HUES48 (cell line): ENCODE results near the gene WNT10A.
A peak's percentile ranks its signal among the peaks of the same experiment; 100 is the strongest.

Experiments used
- H3K27ac ChIP-seq: one replicate; pipeline ENCODE4 v1.7.0; 2013; ENCODE audit warnings: low read depth, low read length, inconsistent platforms
- H3K27me3 ChIP-seq: 2 replicates; pipeline ENCODE4 v1.6.1; 2013; ENCODE audit warnings: mild to moderate bottlenecking, low read length; ENCODE audit not compliant: control insufficient read depth, insufficient read depth
- H3K36me3 ChIP-seq: 2 replicates; pipeline ENCODE4 v1.6.1; 2013; ENCODE audit warnings: low read length; ENCODE audit not compliant: control insufficient read depth, insufficient read depth
- H3K4me1 ChIP-seq: 2 replicates; pipeline ENCODE4 v1.6.1; 2013; ENCODE audit warnings: mild to moderate bottlenecking, low read length; ENCODE audit not compliant: control insufficient read depth, insufficient read depth
- H3K4me3 ChIP-seq: 2 replicates; pipeline ENCODE4 v1.5.1; 2013; ENCODE audit warnings: mild to moderate bottlenecking, low read depth, low read length
- H3K9ac ChIP-seq: 2 replicates; pipeline ENCODE4 v1.6.1; 2013; ENCODE audit warnings: mild to moderate bottlenecking, low read depth, low read length, moderate library complexity
- H3K9me3 ChIP-seq: 2 replicates; pipeline ENCODE4 v1.6.1; 2013; ENCODE audit warnings: low read length; ENCODE audit not compliant: control insufficient read depth, insufficient read depth

The WNT10A gene

GRCh38 chr2:218878926-218879761 lies 1.5 kb upstream of the WNT10A start:
- Histone ChIP-seq H3K4me3 (no peak overlapping the region), H3K9me3 (no peaks in the 10 kb centered on the region), H3K27ac (no peak overlapping the region), H3K36me3 (no peaks in the 10 kb centered on the region), H3K27me3 (peaks cover 100% of the 10 kb centered on the region), H3K9ac (no peak overlapping the region), H3K4me1 (peaks cover 23% of the 10 kb centered on the region)

DNA sequence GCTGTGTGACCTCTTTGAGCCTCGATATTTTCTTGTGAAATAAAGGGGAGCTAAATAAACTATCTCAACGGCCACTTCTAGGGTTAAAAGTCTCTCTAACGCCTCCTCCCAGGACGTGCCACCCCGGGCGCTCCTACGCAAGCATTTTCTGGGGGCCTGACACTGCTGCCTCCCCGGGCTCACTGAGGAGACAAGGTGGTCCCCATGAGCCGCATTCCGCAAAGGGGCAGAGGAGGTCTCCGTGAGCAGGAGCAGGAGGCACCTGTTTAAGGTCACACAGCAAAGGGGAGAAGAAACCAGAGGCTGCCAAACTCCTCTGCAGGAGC lies 913 bp upstream of the WNT10A start:
- Histone ChIP-seq H3K9me3 (no peaks in the 10 kb centered on the region), H3K4me1 (peaks cover 23% of the 10 kb centered on the region), H3K4me3 (peak overlapping the region; percentile 32; the same call in 1 of the 2 replicates), H3K27ac (no peak overlapping the region), H3K36me3 (no peaks in the 10 kb centered on the region), H3K9ac (no peak overlapping the region), H3K27me3 (peaks cover 100% of the 10 kb centered on the region)

DNA sequence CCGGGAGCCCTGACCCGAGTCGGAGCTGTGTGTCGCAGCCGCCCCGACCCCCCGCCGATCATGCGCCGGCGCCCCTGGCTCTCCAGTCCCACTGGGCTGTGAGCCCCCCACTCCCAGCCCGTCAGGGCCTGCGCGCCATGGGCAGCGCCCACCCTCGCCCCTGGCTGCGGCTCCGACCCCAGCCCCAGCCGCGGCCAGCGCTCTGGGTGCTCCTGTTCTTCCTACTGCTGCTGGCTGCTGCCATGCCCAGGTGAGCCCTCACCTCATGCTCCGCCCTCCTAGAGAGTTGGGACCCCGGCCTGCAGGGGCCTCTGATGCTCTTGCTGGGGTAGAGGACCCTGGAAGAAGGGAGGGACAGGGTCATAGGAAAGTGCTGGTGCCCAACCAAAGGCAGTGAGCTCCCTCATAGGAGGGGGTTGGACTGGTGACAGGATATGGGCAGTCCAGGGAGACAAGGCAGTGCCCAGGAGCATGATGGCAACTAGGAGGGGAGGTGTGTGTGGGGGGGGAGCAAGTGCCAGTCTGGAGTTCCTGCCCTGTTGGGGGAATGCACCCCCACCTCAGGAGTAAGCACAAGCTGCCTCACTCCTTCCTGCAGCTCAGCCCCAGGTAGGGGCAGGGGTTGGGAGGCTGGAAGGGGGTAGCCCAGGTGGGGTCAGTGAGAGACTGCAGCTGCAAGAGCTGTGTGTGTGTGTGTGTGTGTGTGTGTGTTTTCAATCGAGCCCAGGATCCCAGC lies 375 bp downstream of the WNT10A start:
- Histone ChIP-seq H3K27ac (no peak overlapping the region), H3K4me1 (peaks cover 23% of the 10 kb centered on the region), H3K36me3 (no peaks in the 10 kb centered on the region), H3K4me3 (no peak overlapping the region; the same call in 1 of the 2 replicates), H3K9me3 (no peaks in the 10 kb centered on the region), H3K27me3 (peaks cover 100% of the 10 kb centered on the region), H3K9ac (no peak overlapping the region)

GRCh38 chr2:218881744-218882460 lies 1.2 kb downstream of the WNT10A start:
- no peak overlapping the region for H3K9ac ChIP-seq
- no peaks in the 10 kb centered on the region for H3K9me3 ChIP-seq
- H3K27me3 ChIP-seq = peaks cover 99% of the 10 kb centered on the region
- H3K27ac ChIP-seq = no peak overlapping the region
- no peak overlapping the region for H3K4me3 ChIP-seq
- H3K36me3 ChIP-seq = no peaks in the 10 kb centered on the region
- H3K4me1 ChIP-seq = peaks cover 23% of the 10 kb centered on the region

DNA sequence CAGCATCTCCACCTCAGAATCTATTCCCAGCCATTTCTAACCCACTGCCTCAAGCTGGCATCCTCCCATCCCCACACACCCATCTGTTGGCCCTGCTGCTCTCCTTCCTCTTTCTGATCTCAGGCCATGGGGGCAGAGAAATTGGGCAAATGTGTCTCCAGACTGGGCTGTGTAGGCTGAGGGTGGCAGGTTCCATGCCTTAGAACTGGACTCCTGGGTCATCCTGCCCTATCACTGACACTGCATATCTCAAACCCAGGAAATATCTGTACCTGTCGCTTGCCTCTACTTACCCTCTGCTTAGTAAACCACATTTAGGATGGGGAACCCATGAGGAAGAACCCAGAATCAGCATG lies 1.8 kb downstream of the WNT10A start:
- Histone ChIP-seq H3K27ac (no peak overlapping the region), H3K36me3 (no peaks in the 10 kb centered on the region), H3K9ac (no peak overlapping the region), H3K4me1 (peaks cover 21% of the 10 kb centered on the region), H3K9me3 (no peaks in the 10 kb centered on the region), H3K4me3 (no peak overlapping the region), H3K27me3 (peaks cover 99% of the 10 kb centered on the region)

DNA sequence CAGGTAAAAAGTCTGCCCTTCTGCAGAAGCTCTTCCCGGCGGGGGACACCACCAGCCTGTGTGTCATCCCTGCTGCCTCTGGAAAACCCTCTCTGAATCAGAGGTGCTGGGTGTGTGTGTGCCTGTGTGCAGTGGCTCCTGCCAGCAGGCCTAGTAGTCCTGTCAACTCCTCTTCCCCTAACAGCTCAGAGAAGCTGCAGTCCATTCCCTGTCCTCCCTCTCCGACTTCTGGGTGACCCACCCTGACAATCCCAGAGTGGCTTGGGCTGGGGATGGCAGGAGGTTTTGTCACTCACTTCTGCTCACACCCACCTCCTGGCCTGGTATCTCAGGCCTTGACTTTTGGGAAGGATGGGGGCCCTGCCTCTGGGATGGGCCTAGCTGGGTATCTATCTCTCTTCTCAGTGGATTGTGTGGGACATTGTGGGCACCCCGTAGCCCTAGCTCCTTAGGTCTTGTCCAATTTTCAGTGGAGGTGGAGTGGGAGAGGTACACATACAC lies 2.3 kb downstream of the WNT10A start:
- Histone ChIP-seq H3K27me3 (peaks cover 99% of the 10 kb centered on the region), H3K9me3 (no peaks in the 10 kb centered on the region), H3K9ac (no peak overlapping the region), H3K27ac (no peak overlapping the region), H3K36me3 (no peaks in the 10 kb centered on the region), H3K4me1 (peaks cover 19% of the 10 kb centered on the region; the same call in 1 of the 2 replicates), H3K4me3 (no peak overlapping the region)

- Histone ChIP-seq H3K9ac (no peak overlapping the region), H3K27ac (no peak overlapping the region), H3K9me3 (no peaks in the 10 kb centered on the region), H3K27me3 (peaks cover 99% of the 10 kb centered on the region), H3K36me3 (no peaks in the 10 kb centered on the region), H3K4me3 (peak overlapping the region; percentile 46; the same call in 1 of the 2 replicates), H3K4me1 (peaks cover 14% of the 10 kb centered on the region; the same call in 1 of the 2 replicates)
Measured at GRCh38 chr2:218883491-218884490, 3.1 kb downstream of the WNT10A start.

GRCh38 chr2:218884519-218884918 lies 3.9 kb downstream of the WNT10A start:
- no peaks in the 10 kb centered on the region for H3K9me3 ChIP-seq
- no peak overlapping the region for H3K9ac ChIP-seq
- no peak overlapping the region for H3K27ac ChIP-seq
- H3K36me3 ChIP-seq = no peaks in the 10 kb centered on the region
- H3K4me1 ChIP-seq = peaks cover 9% of the 10 kb centered on the region; the same call in 1 of the 2 replicates
- peaks cover 99% of the 10 kb centered on the region for H3K27me3 ChIP-seq
- H3K4me3 ChIP-seq = no peak overlapping the region

GRCh38 chr2:218885981-218886947 lies 5.6 kb downstream of the WNT10A start:
- no peaks in the 10 kb centered on the region for H3K4me1 ChIP-seq
- H3K36me3 ChIP-seq = no peaks in the 10 kb centered on the region
- no peaks in the 10 kb centered on the region for H3K9me3 ChIP-seq
- no peak overlapping the region for H3K4me3 ChIP-seq
- no peak overlapping the region for H3K27ac ChIP-seq
- H3K27me3 ChIP-seq = peaks cover 99% of the 10 kb centered on the region
- no peak overlapping the region for H3K9ac ChIP-seq
